ENCODE measurements around the gene PDE4C. TPM values are rescaled to one million over a fixed set of nuclear protein-coding genes. Genes with fewer than 3 reads are reported as not detected.

Gene PDE4C
- total RNA-seq, 1 donor from 2014 or later, result 2.1 TPM

DNA sequence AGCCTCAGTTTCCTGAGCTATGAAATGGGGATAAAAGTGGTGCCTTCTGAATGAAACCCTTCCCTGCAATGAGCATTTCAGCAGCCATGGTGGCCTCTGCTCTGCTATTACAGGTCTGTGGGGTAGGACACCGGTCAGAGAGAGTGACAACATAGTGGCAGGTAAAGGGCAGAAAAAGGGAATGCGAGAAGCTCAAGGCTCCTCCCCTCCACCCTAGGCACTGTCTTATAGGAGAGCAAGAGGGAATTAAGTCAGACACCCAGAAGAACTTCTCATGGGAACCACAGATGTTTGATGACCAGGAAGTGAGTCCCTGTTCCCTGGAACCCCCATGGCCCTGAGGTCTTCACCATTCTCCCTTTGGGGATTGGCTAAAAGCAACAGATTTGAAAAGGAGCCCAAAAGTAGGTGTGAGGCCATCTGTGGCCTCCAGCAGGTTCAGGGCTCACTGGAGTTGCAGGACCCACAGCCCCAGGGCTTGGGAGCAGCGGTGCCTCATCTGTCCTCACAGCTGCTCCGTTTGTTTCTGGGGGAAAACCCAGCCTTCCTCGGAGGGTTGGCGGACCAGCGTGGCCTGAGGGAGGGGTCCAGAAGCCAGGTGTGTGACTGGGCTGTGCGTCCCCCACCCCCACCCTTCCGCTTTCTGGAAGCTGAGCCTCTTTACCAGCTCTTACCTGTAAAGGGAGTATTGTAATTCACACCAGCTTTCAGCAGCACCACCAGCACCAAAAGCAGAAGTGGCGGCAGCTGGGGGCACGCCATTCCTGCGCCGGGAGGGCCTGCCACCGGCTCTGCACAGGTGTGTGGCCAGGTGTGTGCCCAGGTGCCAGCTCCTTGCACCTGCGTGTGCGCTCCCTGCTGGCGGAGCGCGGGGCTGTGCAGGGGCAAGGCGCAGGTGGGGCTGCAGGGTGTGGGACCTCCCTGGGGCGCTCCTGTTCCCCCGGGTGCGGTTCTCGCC, 28.6 kb upstream of the PDE4C start:
- H3K9me3 ChIP-seq (ENCODE audit: control insufficient read depth in 3 of 3, low read length in 3 of 3), result no peaks in the 10 kb centered on the region
- no peak overlapping the region for H3K4me3 ChIP-seq (ENCODE audit: low read length in 3 of 3)
- no peaks in the 10 kb centered on the region for H3K36me3 ChIP-seq (ENCODE audit: control insufficient read depth in 3 of 3, insufficient read depth in 3 of 3, low read length in 3 of 3)
- no peak overlapping the region for H3K27ac ChIP-seq (ENCODE audit: low read depth, low read length)
- peaks cover 7 to 19% (median 11%) of the 10 kb centered on the region in 3 donors for H3K27me3 ChIP-seq (ENCODE audit: control insufficient read depth in 3 of 3, insufficient read depth in 3 of 3, low read length in 3 of 3)
- H3K4me1 ChIP-seq (ENCODE audit: control insufficient read depth in 3 of 3, insufficient read depth in 3 of 3, low read length in 3 of 3), result peaks cover 0 to 5% (median 0%) of the 10 kb centered on the region in 3 donors
- no peak overlapping the region for H3K9ac ChIP-seq (ENCODE audit: low read depth in 1 of 3, low read length in 3 of 3)

GRCh38 chr19:18253716-18254115, 27.5 kb upstream of the PDE4C start:
- H3K4me1 ChIP-seq (ENCODE audit: control insufficient read depth in 3 of 3, insufficient read depth in 3 of 3, low read length in 3 of 3), result peaks cover 0 to 5% (median 0%) of the 10 kb centered on the region in 3 donors
- H3K27ac ChIP-seq (ENCODE audit: low read depth, low read length), result no peak overlapping the region
- H3K36me3 ChIP-seq (ENCODE audit: control insufficient read depth in 3 of 3, insufficient read depth in 3 of 3, low read length in 3 of 3), result no peaks in the 10 kb centered on the region
- H3K9ac ChIP-seq (ENCODE audit: low read depth in 1 of 3, low read length in 3 of 3), result no peak overlapping the region
- H3K27me3 ChIP-seq (ENCODE audit: control insufficient read depth in 3 of 3, insufficient read depth in 3 of 3, low read length in 3 of 3), result peaks cover 7 to 19% (median 11%) of the 10 kb centered on the region in 3 donors
- H3K9me3 ChIP-seq (ENCODE audit: control insufficient read depth in 3 of 3, low read length in 3 of 3), result no peaks in the 10 kb centered on the region
- H3K4me3 ChIP-seq (ENCODE audit: low read length in 3 of 3), result no peak overlapping the region

DNA sequence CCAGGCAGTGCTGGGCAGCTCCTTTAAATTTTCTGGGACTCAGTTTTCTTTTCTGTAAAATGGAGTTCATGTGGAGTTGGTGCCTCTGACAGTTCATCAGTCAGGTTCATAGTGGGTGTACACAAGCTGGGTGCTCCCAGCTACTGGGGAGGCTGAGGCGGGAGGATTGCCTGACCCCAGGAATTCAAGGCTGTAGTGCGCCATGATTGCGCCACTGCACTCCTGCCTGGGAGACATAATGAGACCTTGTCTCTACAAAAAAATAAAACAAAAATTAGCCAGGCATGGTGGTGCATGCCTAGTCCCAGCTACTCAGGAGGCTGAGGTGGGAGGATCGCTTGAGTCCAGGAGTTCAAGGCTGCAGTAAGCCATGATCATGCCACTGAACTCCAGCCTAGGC, 26.9 kb upstream of the PDE4C start:
- Histone ChIP-seq H3K27ac (ENCODE audit: low read depth, low read length) (no peak overlapping the region), H3K4me3 (ENCODE audit: low read length in 3 of 3) (no peak overlapping the region), H3K9me3 (ENCODE audit: control insufficient read depth in 3 of 3, low read length in 3 of 3) (no peaks in the 10 kb centered on the region), H3K4me1 (ENCODE audit: control insufficient read depth in 3 of 3, insufficient read depth in 3 of 3, low read length in 3 of 3) (peaks cover 0 to 5% (median 0%) of the 10 kb centered on the region in 3 donors), H3K27me3 (ENCODE audit: control insufficient read depth in 3 of 3, insufficient read depth in 3 of 3, low read length in 3 of 3) (peaks cover 7 to 19% (median 12%) of the 10 kb centered on the region in 3 donors), H3K36me3 (ENCODE audit: control insufficient read depth in 3 of 3, insufficient read depth in 3 of 3, low read length in 3 of 3) (no peaks in the 10 kb centered on the region), H3K9ac (ENCODE audit: low read depth in 1 of 3, low read length in 3 of 3) (no peak overlapping the region)

GRCh38 chr19:18252370-18252717, 26.1 kb upstream of the PDE4C start:
- Histone ChIP-seq H3K4me3 (ENCODE audit: low read length in 3 of 3) (no peak overlapping the region), H3K9me3 (ENCODE audit: control insufficient read depth in 3 of 3, low read length in 3 of 3) (no peaks in the 10 kb centered on the region), H3K27me3 (ENCODE audit: control insufficient read depth in 3 of 3, insufficient read depth in 3 of 3, low read length in 3 of 3) (peaks cover 7 to 19% (median 18%) of the 10 kb centered on the region in 3 donors), H3K36me3 (ENCODE audit: control insufficient read depth in 3 of 3, insufficient read depth in 3 of 3, low read length in 3 of 3) (no peaks in the 10 kb centered on the region), H3K27ac (ENCODE audit: low read depth, low read length) (no peak overlapping the region), H3K4me1 (ENCODE audit: control insufficient read depth in 3 of 3, insufficient read depth in 3 of 3, low read length in 3 of 3) (peaks cover 0 to 8% (median 0%) of the 10 kb centered on the region in 3 donors), H3K9ac (ENCODE audit: low read depth in 1 of 3, low read length in 3 of 3) (no peak overlapping the region)

DNA sequence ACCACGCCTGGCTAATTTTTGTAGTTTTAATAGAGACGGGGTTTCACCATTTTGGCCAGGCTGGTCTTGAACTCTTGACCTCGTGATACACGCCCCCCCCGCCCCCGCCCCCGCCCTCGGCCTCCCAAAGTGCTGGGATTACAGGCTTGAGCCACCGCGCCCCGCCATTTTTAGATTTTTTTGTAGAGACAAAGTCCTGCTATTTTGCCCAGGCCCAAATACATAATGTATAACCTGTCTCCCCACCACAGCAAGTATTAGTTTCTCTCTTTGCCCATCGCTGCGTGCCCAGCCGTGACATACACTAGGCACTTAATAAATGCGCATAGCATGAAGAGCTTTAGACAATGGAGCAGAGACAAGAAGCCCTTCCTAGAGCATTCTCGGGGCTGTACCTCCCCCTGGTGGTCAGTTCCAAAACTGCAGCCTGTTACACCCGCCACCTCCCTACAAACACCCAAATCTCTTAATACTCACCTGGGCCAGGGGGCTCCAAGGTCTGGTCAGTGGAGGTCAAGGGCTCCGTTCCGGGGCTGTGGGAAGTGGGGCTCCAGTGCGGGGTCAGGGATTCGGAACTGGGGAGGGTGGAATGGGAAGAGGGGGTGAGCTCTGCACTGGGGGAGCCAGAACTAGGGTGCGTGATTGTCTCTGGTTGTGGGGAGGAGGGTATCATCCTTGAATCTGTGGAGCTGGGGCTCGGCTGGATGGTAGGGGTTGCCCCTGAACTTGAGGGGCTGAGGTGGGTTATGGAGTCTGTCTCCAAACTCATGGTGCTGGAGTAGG, 25.5 kb upstream of the PDE4C start:
- Histone ChIP-seq H3K9ac (ENCODE audit: low read depth in 1 of 3, low read length in 3 of 3) (no peak overlapping the region), H3K9me3 (ENCODE audit: control insufficient read depth in 3 of 3, low read length in 3 of 3) (no peaks in the 10 kb centered on the region)

GRCh38 chr19:18249834-18250233, 23.6 kb upstream of the PDE4C start:
- peaks cover 0 to 5% (median 0%) of the 10 kb centered on the region in 3 donors for H3K4me1 ChIP-seq (ENCODE audit: control insufficient read depth in 3 of 3, insufficient read depth in 3 of 3, low read length in 3 of 3)
- no peaks in the 10 kb centered on the region for H3K9me3 ChIP-seq (ENCODE audit: control insufficient read depth in 3 of 3, low read length in 3 of 3)
- peaks cover 6 to 14% (median 12%) of the 10 kb centered on the region in 3 donors for H3K27me3 ChIP-seq (ENCODE audit: control insufficient read depth in 3 of 3, insufficient read depth in 3 of 3, low read length in 3 of 3)
- no peak overlapping the region for H3K9ac ChIP-seq (ENCODE audit: low read depth in 1 of 3, low read length in 3 of 3)
- no peaks in the 10 kb centered on the region for H3K36me3 ChIP-seq (ENCODE audit: control insufficient read depth in 3 of 3, insufficient read depth in 3 of 3, low read length in 3 of 3)
- no peak overlapping the region for H3K4me3 ChIP-seq (ENCODE audit: low read length in 3 of 3)
- H3K27ac ChIP-seq (ENCODE audit: low read depth, low read length), result no peak overlapping the region

More for the DNA sequence above, 25.5 kb upstream of the PDE4C start:
- H3K27ac ChIP-seq (ENCODE audit: low read depth, low read length), result no peak overlapping the region
- H3K4me3 ChIP-seq (ENCODE audit: low read length in 3 of 3), result no peak overlapping the region
- peaks cover 7 to 19% (median 18%) of the 10 kb centered on the region in 3 donors for H3K27me3 ChIP-seq (ENCODE audit: control insufficient read depth in 3 of 3, insufficient read depth in 3 of 3, low read length in 3 of 3)
- peaks cover 0 to 5% (median 0%) of the 10 kb centered on the region in 3 donors for H3K4me1 ChIP-seq (ENCODE audit: control insufficient read depth in 3 of 3, insufficient read depth in 3 of 3, low read length in 3 of 3)
- H3K36me3 ChIP-seq (ENCODE audit: control insufficient read depth in 3 of 3, insufficient read depth in 3 of 3, low read length in 3 of 3), result no peaks in the 10 kb centered on the region

- H3K4me3 ChIP-seq (ENCODE audit: low read length in 3 of 3), result no peak overlapping the region
These were observed 19.1 kb upstream of the PDE4C start for GRCh38 chr19:18245297-18245696.

GRCh38 chr19:18239303-18239702, 13.1 kb upstream of the PDE4C start:
- Histone ChIP-seq H3K9ac (ENCODE audit: low read depth in 1 of 3, low read length in 3 of 3) (no peak overlapping the region), H3K4me3 (ENCODE audit: low read length in 3 of 3) (no peak overlapping the region), H3K9me3 (ENCODE audit: control insufficient read depth in 3 of 3, low read length in 3 of 3) (no peaks in the 10 kb centered on the region), H3K27ac (ENCODE audit: low read depth, low read length) (no peak overlapping the region), H3K4me1 (ENCODE audit: control insufficient read depth in 3 of 3, insufficient read depth in 3 of 3, low read length in 3 of 3) (no peaks in the 10 kb centered on the region), H3K27me3 (ENCODE audit: control insufficient read depth in 3 of 3, insufficient read depth in 3 of 3, low read length in 3 of 3) (peaks cover 0 to 11% (median 2%) of the 10 kb centered on the region in 3 donors), H3K36me3 (ENCODE audit: control insufficient read depth in 3 of 3, insufficient read depth in 3 of 3, low read length in 3 of 3) (no peaks in the 10 kb centered on the region)

More at GRCh38 chr19:18245297-18245696, 19.1 kb upstream of the PDE4C start:
- Histone ChIP-seq H3K27ac (ENCODE audit: low read depth, low read length) (no peak overlapping the region), H3K27me3 (ENCODE audit: control insufficient read depth in 3 of 3, insufficient read depth in 3 of 3, low read length in 3 of 3) (peaks cover 0 to 7% (median 0%) of the 10 kb centered on the region in 3 donors), H3K4me1 (ENCODE audit: control insufficient read depth in 3 of 3, insufficient read depth in 3 of 3, low read length in 3 of 3) (peaks cover 0 to 5% (median 0%) of the 10 kb centered on the region in 3 donors), H3K9me3 (ENCODE audit: control insufficient read depth in 3 of 3, low read length in 3 of 3) (no peaks in the 10 kb centered on the region), H3K9ac (ENCODE audit: low read depth in 1 of 3, low read length in 3 of 3) (no peak overlapping the region), H3K36me3 (ENCODE audit: control insufficient read depth in 3 of 3, insufficient read depth in 3 of 3, low read length in 3 of 3) (no peaks in the 10 kb centered on the region)

DNA sequence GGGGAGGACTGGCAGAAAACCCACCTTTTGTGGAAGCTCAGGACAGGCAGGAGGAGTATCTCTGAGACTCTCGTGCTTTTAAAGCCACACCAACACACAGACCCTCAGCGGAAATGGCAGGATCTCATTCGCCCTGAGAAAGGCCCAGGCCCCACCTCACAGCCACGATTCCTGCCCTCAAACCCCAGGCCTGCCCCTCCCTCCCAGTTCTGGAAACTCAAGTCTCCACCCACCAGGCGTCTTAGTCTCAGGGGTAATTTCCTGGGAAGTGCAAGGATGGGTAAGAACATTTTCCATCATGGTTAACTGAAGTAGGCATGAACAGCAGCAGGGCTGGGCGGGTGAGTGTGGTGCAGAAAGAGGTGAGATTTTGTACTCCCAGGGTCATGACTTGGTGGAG, 8.0 kb upstream of the PDE4C start:
- no peak overlapping the region for H3K27ac ChIP-seq (ENCODE audit: low read depth, low read length)
- peaks cover 16 to 39% (median 22%) of the 10 kb centered on the region in 3 donors for H3K27me3 ChIP-seq (ENCODE audit: control insufficient read depth in 3 of 3, insufficient read depth in 3 of 3, low read length in 3 of 3)
- H3K4me3 ChIP-seq (ENCODE audit: low read length in 3 of 3), result no peak overlapping the region
- H3K9ac ChIP-seq (ENCODE audit: low read depth in 1 of 3, low read length in 3 of 3), result no peak overlapping the region
- peaks cover 0 to 9% (median 5%) of the 10 kb centered on the region in 3 donors for H3K4me1 ChIP-seq (ENCODE audit: control insufficient read depth in 3 of 3, insufficient read depth in 3 of 3, low read length in 3 of 3)
- peaks cover 0 to 8% (median 0%) of the 10 kb centered on the region in 3 donors for H3K9me3 ChIP-seq (ENCODE audit: control insufficient read depth in 3 of 3, low read length in 3 of 3)
- no peaks in the 10 kb centered on the region for H3K36me3 ChIP-seq (ENCODE audit: control insufficient read depth in 3 of 3, insufficient read depth in 3 of 3, low read length in 3 of 3)
